AG04450 (cell line): Measurements from ENCODE around the gene HSPA8. TPM values are rescaled to one million over a fixed set of nuclear protein-coding genes. Genes with fewer than 3 reads are reported as not detected.

ENCODE experiments used
- CTCF ChIA-PET: fragments of 300-600, 350-600 bp; formaldehyde crosslinking; extraction: SDS; loops from one replicate; lab custom pipeline; 2022; ENCODE audit warnings: antibody characterized with exemption, inconsistent platforms; lab: Charles Lee
- POLR2A ChIA-PET: fragments of 350-600 bp; formaldehyde crosslinking; extraction: SDS; loops from one replicate; lab custom pipeline; 2021; ENCODE audit warnings: antibody characterized with exemption, inconsistent platforms; lab: Yijun Ruan, JAX
- DNase-seq: peaks from one replicate; pipeline ENCODE4 v3.0.0-alpha.2; 2011; ENCODE audit warnings: low read depth, low spot score
- H3K27ac ChIP-seq: one replicate; pipeline ENCODE4 v1.5.1; 2012; ENCODE audit warnings: low read depth, low read length, control low read depth
- H3K27me3 ChIP-seq: one replicate; pipeline ENCODE4 v1.6.0; 2012; ENCODE audit warnings: low read length; ENCODE audit not compliant: control insufficient read depth, insufficient read depth
- H3K4me3 ChIP-seq: 2 replicates; pipeline ENCODE4 v1.5.1; 2011; ENCODE audit warnings: mild to moderate bottlenecking, low read depth, low read length, control low read depth
- H3K9me3 ChIP-seq: 2 replicates; pipeline ENCODE4 v1.5.1; 2012; ENCODE audit warnings: low read length; ENCODE audit not compliant: control insufficient read depth, insufficient read depth
- CTCF ChIP-seq: IDR thresholded peaks from 2 replicates; pipeline ENCODE4 v1.5.1; 2011; ENCODE audit warnings: low read depth, low read length, control low read depth, inconsistent platforms
- polyA plus RNA-seq: library from polyadenylated mRNA; depleted of rRNA; stranded (reverse); fragments of >200 nt; gene quantifications from 2 replicates; pipeline ENCODE4 v1.2.3, GENCODE V29; 2011

The HSPA8 gene
- polyA plus RNA-seq, 1 experiment, result 3,006 TPM

GRCh38 chr11:123084454-123084853 lies 22.5 kb upstream of the HSPA8 start:
- Histone ChIP-seq H3K27ac (peak overlapping the region; percentile 39), H3K9me3 (no peaks in the 10 kb centered on the region), H3K4me3 (no peak overlapping the region), H3K27me3 (no peaks in the 10 kb centered on the region)
- CTCF ChIA-PET, result interaction anchor here (1.5 to 2.2 kb wide), 2 partner anchors 81 to 163 kb away, joined by 3 to 5 read pairs; no protein-coding TSS in a partner anchor
- POLR2A ChIA-PET, result no interaction called here
- TF ChIP-seq CTCF, result no peak
- DNase-seq, result no peak

GRCh38 chr11:123083623-123084029 lies 21.7 kb upstream of the HSPA8 start:
- no peak for TF ChIP-seq CTCF
- ChIA-PET POLR2A (interaction anchor here (1.0 kb wide), 1 partner anchor 21 kb away, joined by 6 read pairs; the partner anchor contains the start of gene HSPA8), CTCF (interaction anchor here (0.9 to 2.1 kb wide), 4 partner anchors 20 to 395 kb away, joined by 3 to 12 read pairs (median 6); no protein-coding TSS in a partner anchor)
- Histone ChIP-seq H3K4me3 (no peak overlapping the region), H3K27me3 (no peaks in the 10 kb centered on the region), H3K27ac (peak overlapping the region; percentile 71), H3K9me3 (no peaks in the 10 kb centered on the region)
- peak; percentile 90 for DNase-seq

DNA sequence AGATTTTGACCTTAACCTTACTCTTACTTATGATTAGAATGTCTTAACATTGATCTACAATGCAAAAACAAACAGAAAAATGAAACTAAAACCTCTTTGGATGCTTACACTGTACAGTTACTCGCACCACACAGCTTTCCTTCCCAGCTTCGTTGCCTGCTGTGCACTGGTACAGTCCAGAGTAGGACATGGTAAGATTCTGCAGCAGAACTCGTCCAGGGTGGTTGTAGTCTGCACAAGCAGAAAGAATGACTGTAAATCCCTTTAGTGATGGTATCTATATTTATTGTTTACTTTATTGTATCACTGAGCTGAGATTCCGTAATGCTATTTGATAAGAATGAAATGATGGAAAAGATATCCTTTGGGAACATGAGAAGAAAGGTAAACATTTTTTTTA lies 21.0 kb upstream of the HSPA8 start:
- no peak overlapping the region for H3K4me3 ChIP-seq
- ChIA-PET CTCF (interaction anchor here (0.7 to 2.1 kb wide), 5 partner anchors 20 to 395 kb away, joined by 3 to 12 read pairs (median 5); no protein-coding TSS in a partner anchor), POLR2A (interaction anchor here (1.0 kb wide), 1 partner anchor 21 kb away, joined by 6 read pairs; the partner anchor contains the start of gene HSPA8)
- no peaks in the 10 kb centered on the region for H3K27me3 ChIP-seq
- H3K9me3 ChIP-seq, result no peaks in the 10 kb centered on the region
- DNase-seq, result no peak
- TF ChIP-seq CTCF, result no peak
- no peak overlapping the region for H3K27ac ChIP-seq

DNA sequence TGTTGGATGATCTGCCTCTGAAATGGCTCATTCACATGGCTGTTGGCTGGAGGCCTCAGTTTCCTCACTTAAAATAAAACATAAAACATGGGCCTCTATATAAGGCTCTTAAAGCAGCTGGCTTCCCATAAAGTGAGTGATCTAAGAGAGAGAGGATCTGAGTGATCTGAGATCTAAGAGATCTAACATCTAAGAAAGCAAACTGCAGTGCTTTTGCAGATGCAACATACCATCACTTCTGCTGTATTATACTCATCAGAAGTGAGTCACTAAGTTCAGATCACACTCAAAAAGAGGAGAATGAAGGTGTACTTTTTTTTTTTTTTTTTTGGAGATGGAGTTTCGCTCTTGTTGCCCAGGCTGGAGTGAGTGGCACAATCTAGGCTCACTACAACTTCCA lies 18.1 kb upstream of the HSPA8 start:
- Histone ChIP-seq H3K4me3 (no peak overlapping the region), H3K27me3 (no peaks in the 10 kb centered on the region), H3K9me3 (no peaks in the 10 kb centered on the region), H3K27ac (no peak overlapping the region)
- no peak for DNase-seq
- TF ChIP-seq CTCF, result no peak
- CTCF ChIA-PET, result interaction anchor here (0.8 to 1.6 kb wide), 5 partner anchors 23 to 181 kb away, joined by 3 to 7 read pairs (median 4); no protein-coding TSS in a partner anchor
- POLR2A ChIA-PET, result no interaction called here

- ChIA-PET CTCF (no interaction called here), POLR2A (interaction anchor here (0.6 kb wide), 1 partner anchor 9 kb away, joined by 4 read pairs; no protein-coding TSS in a partner anchor)
- no peak for TF ChIP-seq CTCF
- no peak overlapping the region for H3K27ac ChIP-seq
- no peak overlapping the region for H3K4me3 ChIP-seq
- H3K27me3 ChIP-seq, result no peaks in the 10 kb centered on the region
- no peaks in the 10 kb centered on the region for H3K9me3 ChIP-seq
- DNase-seq, result no peak
Observed at GRCh38 chr11:123076484-123076883, 14.5 kb upstream of the HSPA8 start.
